Keratinocyte (primary cell): ENCODE results near the gene SPTBN2. TPM values are rescaled to one million over a fixed set of nuclear protein-coding genes. Genes with fewer than 3 reads are reported as not detected.
A peak's percentile ranks its signal among the peaks of the same experiment; 100 is the strongest.

Source experiments
- DNase-seq: peaks from one replicate; pipeline ENCODE4 v3.0.0-alpha.2; 2011; ENCODE audit warnings: low read depth, missing footprints, low spot score
- FAIRE-seq: peaks from 2 replicates; lab custom pipeline; 2011; peaks lifted over from hg19 to GRCh38; lab: Jason Lieb, UNC
- H2AFZ ChIP-seq: 2 replicates; pipeline ENCODE4 v1.6.0; 2012; ENCODE audit warnings: low read length, control low read depth, inconsistent platforms; ENCODE audit not compliant: control insufficient read depth
- H3K27ac ChIP-seq: 2 replicates; pipeline ENCODE4 v1.5.1; 2011; ENCODE audit warnings: low read length; ENCODE audit not compliant: control insufficient read depth, insufficient read depth
- H3K27me3 ChIP-seq: 3 replicates; pipeline ENCODE4 v1.6.0; 2011; ENCODE audit warnings: low read length; ENCODE audit not compliant: control insufficient read depth, insufficient read depth; ENCODE audit errors: extremely low read depth
- H3K36me3 ChIP-seq, 2 experiments: 2 replicates in 1 of 2; 3 replicates in 1 of 2; pipeline ENCODE4 v1.5.1; 2011; ENCODE audit warnings: low read length in 2 of 2, mild to moderate bottlenecking in 1 of 2; ENCODE audit not compliant: control insufficient read depth in 2 of 2, insufficient read depth in 2 of 2; ENCODE audit errors: extremely low read depth in 1 of 2
- H3K4me1 ChIP-seq: 3 replicates; pipeline ENCODE4 v1.5.1; 2011; ENCODE audit warnings: low read length; ENCODE audit not compliant: control insufficient read depth, insufficient read depth; ENCODE audit errors: extremely low read depth
- H3K4me2 ChIP-seq: 3 replicates; pipeline ENCODE4 v1.6.0; 2011; ENCODE audit warnings: low read depth, low read length; ENCODE audit not compliant: control insufficient read depth, insufficient read depth; ENCODE audit errors: extremely low read depth
- H3K4me3 ChIP-seq, 3 experiments: fragments of 200-600 bp in 1 of 3; sonication (generic) in 1 of 3; 2 replicates in 2 of 3; 3 replicates in 1 of 3; pipeline ENCODE4 v1.5.1; 2011 to 2016; ENCODE audit warnings: low read length in 3 of 3, mild to moderate bottlenecking in 3 of 3, control low read depth in 2 of 3, inconsistent platforms in 1 of 3, low read depth in 1 of 3, mixed read lengths in 1 of 3, mixed run types in 1 of 3, moderate library complexity in 1 of 3; ENCODE audit not compliant: control insufficient read depth in 2 of 3, insufficient read depth in 2 of 3; ENCODE audit errors: extremely low read depth in 1 of 3
- H3K79me2 ChIP-seq: 2 replicates; pipeline ENCODE4 v1.6.0; 2012; ENCODE audit warnings: low read length; ENCODE audit not compliant: control insufficient read depth, insufficient read depth
- H3K9ac ChIP-seq: 3 replicates; pipeline ENCODE4 v1.6.0; 2011; ENCODE audit warnings: low read length; ENCODE audit not compliant: control insufficient read depth, insufficient read depth; ENCODE audit errors: extremely low read depth
- H3K9me1 ChIP-seq: 3 replicates; pipeline ENCODE4 v1.6.0; 2011; ENCODE audit warnings: low read length; ENCODE audit not compliant: control insufficient read depth, insufficient read depth; ENCODE audit errors: extremely low read depth
- H3K9me3 ChIP-seq: 2 replicates; pipeline ENCODE4 v1.5.1; 2012; ENCODE audit warnings: low read depth, low read length; ENCODE audit not compliant: control insufficient read depth
- H4K20me1 ChIP-seq: 3 replicates; pipeline ENCODE4 v1.6.0; 2011; ENCODE audit warnings: low read length; ENCODE audit not compliant: control insufficient read depth, insufficient read depth; ENCODE audit errors: extremely low read depth
- CTCF ChIP-seq, 3 experiments: IDR thresholded peaks in 1 of 3; conservative IDR thresholded peaks in 1 of 3; optimal IDR thresholded peaks in 1 of 3; 2 replicates in 2 of 3; 3 replicates in 1 of 3; pipeline versions ENCODE3 to v1.5.1; 2011; ENCODE audit warnings: low read length in 3 of 3, mild to moderate bottlenecking in 3 of 3, moderate library complexity in 2 of 3, control low read depth in 1 of 3, inconsistent platforms in 1 of 3; ENCODE audit not compliant: insufficient read depth in 2 of 3; ENCODE audit errors: extremely low read depth in 1 of 3
- EZH2 ChIP-seq: IDR thresholded peaks from one replicate; pipeline ENCODE4 v1.6.1; 2012; ENCODE audit warnings: inconsistent platforms, mild to moderate bottlenecking, low read length, moderate library complexity
- dilution Hi-C: fragments of 300-500 bp; cut with MboI; formaldehyde crosslinking; loops from one replicate; pipeline ENCODE4 v1.7.0; 2020; ENCODE audit warnings: low sequenced_read_pairs; ENCODE audit not compliant: extremely low pct_ligation_motif_present
- polyA plus RNA-seq, 5 experiments: library from polyadenylated mRNA; depleted of rRNA in 3 of 5; stranded (reverse) in 3 of 5; stranded (forward) in 1 of 5; unstranded in 1 of 5; fragments of >200 nt; gene quantifications; 1 replicate in 1 of 5; 2 replicates in 3 of 5; 3 replicates in 1 of 5; pipeline versions ENCODE4 v1.2.1 to v1.2.3, GENCODE V29; 2011 to 2012; ENCODE audit warnings: missing spikeins in 2 of 5, low read depth in 1 of 5, low replicate concordance in 1 of 5

Gene SPTBN2
- polyA plus RNA-seq, 1 donor (not counting 4 experiments of a cell fraction or from before 2014, with no cell fraction given), result 7.8 TPM

- Histone ChIP-seq H3K9me1 (no peaks in the 10 kb centered on the region), H4K20me1 (no peaks in the 10 kb centered on the region), H3K4me2 (no peak overlapping the region), H3K36me3 (peaks cover 30 to 31% of the 10 kb centered on the region in 2 experiments), H3K79me2 (no peaks in the 10 kb centered on the region), H2AFZ (peak overlapping the region; percentile 62), H3K27me3 (no peaks in the 10 kb centered on the region), H3K27ac (no peak overlapping the region), H3K4me3 (no peak overlapping the region), H3K9me3 (no peaks in the 10 kb centered on the region), H3K4me1 (peaks cover 10% of the 10 kb centered on the region), H3K9ac (no peak overlapping the region)
- FAIRE-seq (peak; percentile 94), DNase-seq (peak; percentile 94)
- TF ChIP-seq CTCF (optimal IDR thresholded peaks at IDR 0.05 in 1 of 3, IDR thresholded peaks at IDR 0.05 in 1 of 3, conservative IDR thresholded peaks at IDR 0.05 in 1 of 3; ENCODE audit: extremely low read depth in 1 of 3, insufficient read depth in 2 of 3, low read length in 3 of 3) (peak; percentile 95 to 100 (median 96)), EZH2 (no peak)
- dilution Hi-C loops, result loop anchor here (25.0 kb wide), 1 partner anchor 93 kb away; no protein-coding TSS in a partner anchor
These were observed 34.2 kb downstream of the SPTBN2 start for GRCh38 chr11:66694732-66695207.

- Histone ChIP-seq H3K9me1 (no peaks in the 10 kb centered on the region), H3K9ac (no peak overlapping the region), H3K9me3 (no peaks in the 10 kb centered on the region), H3K79me2 (no peaks in the 10 kb centered on the region), H3K27me3 (no peaks in the 10 kb centered on the region), H3K4me2 (no peak overlapping the region), H2AFZ (no peak overlapping the region), H3K4me1 (peaks cover 10% of the 10 kb centered on the region), H4K20me1 (no peaks in the 10 kb centered on the region), H3K36me3 (peaks cover 25 to 28% of the 10 kb centered on the region in 2 experiments), H3K27ac (no peak overlapping the region), H3K4me3 (no peak overlapping the region)
- no peak for DNase-seq
- dilution Hi-C loops, result loop anchor here (25.0 kb wide), 1 partner anchor 93 kb away; no protein-coding TSS in a partner anchor
- no peak for TF ChIP-seq CTCF (optimal IDR thresholded peaks at IDR 0.05 in 1 of 3, IDR thresholded peaks at IDR 0.05 in 1 of 3, conservative IDR thresholded peaks at IDR 0.05 in 1 of 3; ENCODE audit: extremely low read depth in 1 of 3, insufficient read depth in 2 of 3, low read length in 3 of 3)
- FAIRE-seq, result no peak
These were observed 35.0 kb downstream of the SPTBN2 start for GRCh38 chr11:66694056-66694410.
